SK-N-MC (cell line): ENCODE data around the gene PRM3.
"Not testable (repeated sequence)": the region's sequence is repeated elsewhere in the genome, so short reads cannot be mapped to it uniquely, and the experiment has no call there.

Source experiments
- EZH2 ChIP-seq: fragments of 200-600 bp; sonication (generic); IDR thresholded peaks from one replicate; pipeline ENCODE4 v1.6.1; 2017; ENCODE audit warnings: antibody characterized with exemption
- POLR2AphosphoS5 ChIP-seq: IDR thresholded peaks from 2 replicates; pipeline ENCODE4 v1.6.1; 2012; ENCODE audit warnings: mild to moderate bottlenecking, low read depth, low read length, borderline replicate concordance

- not testable (repeated sequence) for TF ChIP-seq EZH2, POLR2AphosphoS5
Observed at GRCh38 chr16:11289696-11290095, 16.3 kb upstream of the PRM3 start.
